A673 (cell line): Measurements from ENCODE around the gene RBM12. TPM values are rescaled to one million over a fixed set of nuclear protein-coding genes. Genes with fewer than 3 reads are reported as not detected.

Source experiments
- BruUV-seq: library from RNA; stranded (reverse); fragments of 400-500 nt; replicated peaks from 2 replicates; lab custom pipeline; 2021; lab: Mats Ljungman, UMichigan
- CTCF ChIA-PET: fragments of 300-600 bp; sonication (Branson Sonifier 250); formaldehyde crosslinking; loops from one replicate; lab custom pipeline; 2022; ENCODE audit warnings: antibody characterized with exemption; lab: Charles Lee
- POLR2A ChIA-PET: fragments of 300-600 bp; sonication (Branson Sonifier 250); formaldehyde crosslinking; loops from one replicate; lab custom pipeline; 2022; ENCODE audit warnings: antibody characterized with exemption; ENCODE audit not compliant: low non-redundant PET; lab: Charles Lee
- DNase-seq: peaks from one replicate; pipeline ENCODE4 v3.0.0-alpha.2; 2015; ENCODE audit warnings: low spot score
- H3K27ac ChIP-seq: fragments of 200-600 bp; sonication (generic); 2 replicates; pipeline ENCODE4 v1.5.1; 2016; ENCODE audit warnings: mixed run types, low read depth, mild to moderate bottlenecking, mixed read lengths, antibody characterized with exemption, low read length; ENCODE audit not compliant: poor library complexity, severe bottlenecking
- H3K27me3 ChIP-seq: fragments of 200-600 bp; sonication (generic); replicated peaks from 2 replicates; pipeline ENCODE4 v1.6.1; 2017; ENCODE audit warnings: mixed run types, low read depth, mild to moderate bottlenecking, mixed read lengths, antibody characterized with exemption, low read length; ENCODE audit not compliant: insufficient read depth, poor library complexity
- H3K36me3 ChIP-seq: fragments of 200-600 bp; sonication (generic); 2 replicates; pipeline ENCODE4 v1.6.1; 2016; ENCODE audit warnings: mixed run types, mild to moderate bottlenecking, mixed read lengths, antibody characterized with exemption, low read length; ENCODE audit not compliant: insufficient read depth, poor library complexity, severe bottlenecking
- H3K4me1 ChIP-seq: fragments of 200-600 bp; sonication (generic); 2 replicates; pipeline ENCODE4 v1.6.1; 2017; ENCODE audit warnings: mixed run types, mild to moderate bottlenecking, mixed read lengths, antibody characterized with exemption, low read length; ENCODE audit not compliant: insufficient read depth, poor library complexity, severe bottlenecking
- H3K4me3 ChIP-seq: fragments of 200-600 bp; sonication (generic); 2 replicates; pipeline ENCODE4 v1.5.1; 2016; ENCODE audit warnings: low read depth, mixed run types, mild to moderate bottlenecking, mixed read lengths, low read length; ENCODE audit not compliant: poor library complexity, severe bottlenecking
- H3K9me3 ChIP-seq: fragments of 200-600 bp; sonication (generic); 2 replicates; pipeline ENCODE4 v1.6.1; 2016; ENCODE audit warnings: mixed run types, low read depth, mild to moderate bottlenecking, mixed read lengths, antibody characterized with exemption, low read length; ENCODE audit not compliant: poor library complexity, severe bottlenecking
- EZH2 ChIP-seq: fragments of 200-600 bp; sonication (generic); IDR thresholded peaks from 2 replicates; pipeline ENCODE4 v1.6.1; 2017; ENCODE audit warnings: borderline replicate concordance, low read depth, mild to moderate bottlenecking, mixed read lengths, antibody characterized with exemption, low read length; ENCODE audit not compliant: poor library complexity, severe bottlenecking
- intact Hi-C: fragments of 100-400 bp; cut with micrococcal nuclease; formaldehyde crosslinking; loops from one replicate; pipeline ENCODE4 v1.10.0; 2022; ENCODE audit not compliant: unreplicated experiment
- total RNA-seq: library from RNA; stranded (reverse); gene quantifications from 2 replicates; pipeline ENCODE4 v1.2.3, GENCODE V29; 2021
- TF ChIP-seq, protein P1 (sequence below): fragments of 300-800, 200-600 bp; sonication (generic); conservative IDR thresholded peaks from 2 replicates; pipeline ENCODE4 v1.5.1; 2017; ENCODE audit warnings: low read depth, mild to moderate bottlenecking, antibody characterized with exemption, low read length, moderate library complexity, mixed read lengths

RBM12 gene
- total RNA-seq, 1 experiment from 2014 or later = 124 TPM

DNA sequence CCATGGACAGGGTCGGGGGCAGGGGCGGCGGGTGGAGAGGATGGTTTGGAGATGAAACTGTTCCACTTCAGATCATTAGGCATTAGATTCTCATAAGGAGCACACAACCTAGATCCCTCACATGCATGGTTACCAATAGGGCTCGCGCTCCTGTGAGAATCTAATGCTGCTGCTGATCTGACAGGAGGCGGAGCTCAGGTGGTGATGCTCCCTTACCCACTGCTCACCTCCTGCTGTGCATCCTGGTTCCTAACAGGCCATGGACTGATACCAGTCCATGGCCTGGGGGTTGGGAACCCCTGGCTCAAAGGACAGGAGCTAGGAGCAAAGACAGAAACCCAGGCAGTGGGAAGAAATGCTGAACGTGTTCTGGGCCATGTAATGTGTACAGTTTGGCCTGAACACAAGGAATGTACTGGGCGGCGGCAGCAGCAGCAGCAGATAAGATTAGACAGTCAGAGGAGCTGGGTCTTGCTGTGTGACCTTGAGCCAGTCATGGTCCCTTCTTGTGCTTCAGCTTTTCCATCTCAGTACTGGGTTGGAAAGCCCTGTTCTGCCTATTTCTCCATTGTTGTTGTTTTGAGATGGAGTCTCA lies 53.8 kb downstream of the RBM12 start:
- no peak for TF ChIP-seq EZH2
- TF ChIP-seq, protein P1, sequence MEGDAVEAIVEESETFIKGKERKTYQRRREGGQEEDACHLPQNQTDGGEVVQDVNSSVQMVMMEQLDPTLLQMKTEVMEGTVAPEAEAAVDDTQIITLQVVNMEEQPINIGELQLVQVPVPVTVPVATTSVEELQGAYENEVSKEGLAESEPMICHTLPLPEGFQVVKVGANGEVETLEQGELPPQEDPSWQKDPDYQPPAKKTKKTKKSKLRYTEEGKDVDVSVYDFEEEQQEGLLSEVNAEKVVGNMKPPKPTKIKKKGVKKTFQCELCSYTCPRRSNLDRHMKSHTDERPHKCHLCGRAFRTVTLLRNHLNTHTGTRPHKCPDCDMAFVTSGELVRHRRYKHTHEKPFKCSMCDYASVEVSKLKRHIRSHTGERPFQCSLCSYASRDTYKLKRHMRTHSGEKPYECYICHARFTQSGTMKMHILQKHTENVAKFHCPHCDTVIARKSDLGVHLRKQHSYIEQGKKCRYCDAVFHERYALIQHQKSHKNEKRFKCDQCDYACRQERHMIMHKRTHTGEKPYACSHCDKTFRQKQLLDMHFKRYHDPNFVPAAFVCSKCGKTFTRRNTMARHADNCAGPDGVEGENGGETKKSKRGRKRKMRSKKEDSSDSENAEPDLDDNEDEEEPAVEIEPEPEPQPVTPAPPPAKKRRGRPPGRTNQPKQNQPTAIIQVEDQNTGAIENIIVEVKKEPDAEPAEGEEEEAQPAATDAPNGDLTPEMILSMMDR = no peak
- CTCF ChIA-PET = no interaction called here

DNA sequence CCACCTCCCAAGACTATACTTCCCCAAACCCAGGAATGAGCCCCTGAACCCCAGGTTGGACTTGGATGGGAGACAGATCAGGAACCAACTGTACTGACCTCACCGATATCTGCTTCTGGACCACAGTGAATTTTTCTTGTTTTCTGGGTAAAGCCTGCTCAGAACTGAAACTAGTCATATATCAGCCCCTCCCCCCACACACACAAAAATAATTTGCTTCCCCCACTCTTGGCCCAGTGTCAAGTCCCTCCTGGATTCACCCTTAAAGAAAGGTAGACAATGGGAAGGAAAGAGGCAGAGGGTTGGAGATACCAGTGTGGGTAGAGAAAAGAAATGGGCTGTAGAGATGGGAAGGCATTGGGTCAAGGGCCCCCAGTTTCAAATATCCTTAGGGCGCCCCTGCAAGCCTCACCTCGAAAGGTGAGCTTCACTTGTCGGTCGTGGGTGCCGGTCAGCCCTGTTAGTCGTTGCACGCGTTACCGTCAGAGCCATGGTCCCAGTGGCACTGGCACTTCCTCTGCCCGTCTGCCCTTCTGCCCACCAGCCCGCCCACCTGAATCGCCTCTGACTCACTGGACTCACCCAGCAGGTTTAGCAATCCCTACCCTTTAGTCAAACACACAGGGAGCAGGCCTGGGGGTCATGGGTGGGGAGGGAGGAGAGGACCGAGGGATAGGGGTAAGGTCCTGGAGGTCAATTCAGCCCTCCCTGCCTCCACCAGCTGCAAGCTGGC lies 57.5 kb downstream of the RBM12 start:
- intact Hi-C loops = no loop called here
- Histone ChIP-seq H3K36me3 (no peaks in the 10 kb centered on the region), H3K9me3 (no peaks in the 10 kb centered on the region), H3K27ac (no peak overlapping the region), H3K4me3 (no peak overlapping the region), H3K27me3 (no peaks in the 10 kb centered on the region), H3K4me1 (no peaks in the 10 kb centered on the region)
- no peak for TF ChIP-seq EZH2
- TF ChIP-seq, protein P1 = no peak
- no TSS peak for BruUV-seq
- ChIA-PET POLR2A (no interaction called here), CTCF (no interaction called here)
- DNase-seq = no peak

More for the DNA sequence above, 53.8 kb downstream of the RBM12 start:
- no peaks in the 10 kb centered on the region for H3K27me3 ChIP-seq
- POLR2A ChIA-PET = no interaction called here
- no TSS peak for BruUV-seq
- no peaks in the 10 kb centered on the region for H3K36me3 ChIP-seq
- peaks cover 5% of the 10 kb centered on the region for H3K4me1 ChIP-seq
- H3K27ac ChIP-seq = no peak overlapping the region
- H3K9me3 ChIP-seq = no peaks in the 10 kb centered on the region
- no peak for DNase-seq
- H3K4me3 ChIP-seq = no peak overlapping the region
- intact Hi-C loops = no loop called here

DNA sequence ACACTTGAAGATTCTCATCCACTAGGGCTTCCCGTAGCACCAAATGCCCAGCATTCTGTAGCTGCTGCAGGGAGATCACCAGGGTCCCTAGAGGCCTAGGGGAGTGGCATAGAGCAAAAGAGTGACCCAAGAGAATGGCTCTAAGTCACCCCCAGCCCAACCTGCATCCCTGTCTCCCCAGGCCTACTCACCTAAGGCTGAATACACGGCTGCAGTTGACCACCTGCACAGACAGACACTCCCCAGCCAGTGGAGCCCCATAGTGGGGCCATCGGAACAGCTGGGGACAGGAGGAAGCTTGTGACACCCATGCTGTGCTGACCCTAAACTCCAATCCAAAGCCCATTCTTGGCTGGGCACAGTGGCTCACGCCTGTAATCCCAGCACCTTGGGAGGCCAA lies 58.6 kb downstream of the RBM12 start:
- no TSS peak for BruUV-seq
- POLR2A ChIA-PET = no interaction called here
- Histone ChIP-seq H3K9me3 (no peaks in the 10 kb centered on the region), H3K4me3 (no peak overlapping the region), H3K27ac (no peak overlapping the region), H3K4me1 (peaks cover 5% of the 10 kb centered on the region), H3K27me3 (peaks cover 1% of the 10 kb centered on the region), H3K36me3 (no peaks in the 10 kb centered on the region)
- CTCF ChIA-PET = interaction anchor here (0.7 kb wide), 1 partner anchor 21 kb away, joined by 6 read pairs; no protein-coding TSS in a partner anchor
- intact Hi-C loops = no loop called here
- TF ChIP-seq, protein P1 = no peak
- TF ChIP-seq EZH2 = no peak
- no peak for DNase-seq
